H1 (cell line): ENCODE measurements around the gene ANKRD65. TPM values are rescaled to one million over a fixed set of nuclear protein-coding genes. Genes with fewer than 3 reads are reported as not detected.

Experiments
- ATF2 ChIP-seq: IDR thresholded peaks from 2 replicates; pipeline ENCODE4 v1.6.1; 2012; ENCODE audit warnings: low read length, inconsistent platforms
- ATF3 ChIP-seq: IDR thresholded peaks from 2 replicates; pipeline ENCODE4 v1.6.1; 2011; ENCODE audit warnings: low read depth, mild to moderate bottlenecking, low read length; ENCODE audit not compliant: insufficient read depth
- JUN ChIP-seq: IDR thresholded peaks from 2 replicates; pipeline ENCODE4 v1.6.1; 2011; ENCODE audit warnings: low read depth, mild to moderate bottlenecking, improper control_type of control experiment, low read length
- MAX ChIP-seq: IDR thresholded peaks from 2 replicates; pipeline ENCODE4 v1.6.1; 2012; ENCODE audit warnings: inconsistent platforms
- TBP ChIP-seq: IDR thresholded peaks from 2 replicates; pipeline ENCODE4 v1.6.1; 2011; ENCODE audit warnings: low read depth, low read length, improper control_type of control experiment
- polyA plus RNA-seq, 7 experiments: library from polyadenylated mRNA; depleted of rRNA in 3 of 7; stranded (reverse) in 5 of 7; unstranded in 2 of 7; fragments of >200 nt in 5 of 7; fragments of 200-250 nt in 2 of 7; gene quantifications; 1 replicate in 5 of 7; 2 replicates in 1 of 7; 4 replicates in 1 of 7; pipeline versions ENCODE4 v1.2.1 to v1.2.3, GENCODE V29; 2011 to 2013; ENCODE audit warnings: missing spikeins in 2 of 7, mixed read lengths in 2 of 7
- total RNA-seq: library from RNA; stranded (reverse); fragmentation: NEBNext Ultra II Directional; extraction: Animal tissue kit (Norgen Biotek cat#: 25700); gene quantifications from 2 replicates; pipeline ENCODE4 v1.2.1, GENCODE V29; 2021

ANKRD65 gene
- total and polyA plus RNA-seq, 2 of the 8 experiments (the other 6 are each of a cell fraction or from before 2014, with no cell fraction given) = 1.8 to 2.0 TPM

- TF ChIP-seq ATF3 (no peak), ATF2 (no peak), TBP (no peak), MAX (no peak), JUN (no peak)
Measured at GRCh38 chr1:1462318-1462966, 41.4 kb upstream of the ANKRD65 start (continued).
